Left colon (tissue), 2 donors: ENCODE data around the gene SFMBT2. TPM values are rescaled to one million over a fixed set of nuclear protein-coding genes. Genes with fewer than 3 reads are reported as not detected.
A peak's percentile ranks its signal among the peaks of the same experiment; 100 is the strongest.

Experiments used
- ATAC-seq: fragments of 200-7000 bp; cut with Tn5 transposase; one replicate; pipeline ENCODE4 v1.9.1; 2020; ENCODE audit warnings: mild to moderate bottlenecking, moderate library complexity
- DNase-seq, 2 donors: peaks; one replicate each; pipeline ENCODE4 v3.0.0-alpha.2; 2020
- intact Hi-C, 2 donors: fragments of 100-400 bp; cut with DNase I in 1 of 2; cut with micrococcal nuclease in 1 of 2; formaldehyde crosslinking; loops; one replicate each; pipeline versions ENCODE4 v1.11.2 to v1.14.0; 2022; cut with DNase I, micrococcal nuclease
- total RNA-seq, 2 donors: library from RNA; stranded (reverse); fragmentation: NEBNext Ultra II Directional; extraction: Animal tissue kit (Norgen Biotek cat#: 25700); gene quantifications; one replicate each; pipeline ENCODE4 v1.2.1, GENCODE V29; 2021
- donor health status: DM: no; HTN: no; CAD: no.
- donor health status: DM: yes; HTN: yes; CAD: no.

The SFMBT2 gene
- total RNA-seq, 2 donors from 2014 or later: 3.4 to 7.5 TPM

DNA sequence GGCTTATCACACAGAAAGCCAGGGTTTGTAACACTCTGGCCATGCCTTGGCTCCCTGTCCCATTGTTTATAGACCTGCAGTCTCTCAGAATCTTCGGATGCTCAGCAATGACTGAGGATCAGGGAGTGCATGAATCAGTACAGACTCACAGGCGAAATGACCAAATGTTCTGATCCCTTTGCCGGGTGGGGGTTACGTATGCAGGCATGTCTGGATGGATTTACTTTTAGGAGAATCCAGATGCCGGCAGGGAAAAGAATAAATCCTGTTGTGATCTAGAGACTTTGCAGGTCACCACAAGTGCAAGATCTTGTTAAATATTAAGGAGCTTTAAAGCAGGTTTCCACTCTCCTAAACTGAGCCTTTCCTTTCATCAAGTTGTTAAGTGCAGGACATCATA is 149.5 kb downstream of the SFMBT2 start:
- no peak for DNase-seq
- intact Hi-C loops: loop anchor here in 1 of 2 donors (5.0 kb wide), 1 partner anchor 146 kb away; no protein-coding TSS in a partner anchor
- ATAC-seq: no peak

GRCh38 chr10:7260912-7261311 is 149.9 kb downstream of the SFMBT2 start:
- no peak for DNase-seq
- intact Hi-C loops: loop anchor here in 1 of 2 donors (5.0 kb wide), 1 partner anchor 146 kb away; no protein-coding TSS in a partner anchor
- ATAC-seq: no peak

DNA sequence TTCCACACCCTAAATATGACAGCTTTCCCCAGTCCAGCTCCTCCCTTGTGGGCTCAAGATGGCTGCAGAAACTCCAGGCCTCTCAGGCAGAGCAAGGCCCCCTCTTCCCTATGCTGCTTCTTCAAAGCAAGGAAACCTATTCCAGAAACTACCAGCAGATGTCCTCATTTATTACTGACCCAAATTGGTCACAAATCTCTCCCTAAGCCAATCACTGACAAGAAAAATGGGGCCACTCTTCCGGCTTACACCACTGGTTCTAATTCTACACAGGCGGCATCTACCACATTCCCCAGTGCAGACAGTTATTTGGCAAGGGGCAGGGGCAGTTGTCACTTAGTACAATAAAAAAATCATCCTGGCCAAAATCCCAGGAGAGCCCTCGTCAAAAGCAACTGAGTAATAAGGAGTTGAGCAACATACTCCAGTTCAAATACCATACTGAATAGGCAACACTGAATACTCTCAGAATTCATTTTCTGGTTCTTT is 150.4 kb downstream of the SFMBT2 start:
- intact Hi-C loops: loop anchor here in 1 of 2 donors (5.0 kb wide), 1 partner anchor 147 kb away; no protein-coding TSS in a partner anchor
- ATAC-seq (peak; percentile 44), DNase-seq (peak in 1 of 2 donors; percentile 40)

- ATAC-seq (peak; percentile 23), DNase-seq (peak in 1 of 2 donors; percentile 16)
- intact Hi-C loops: no loop called here
Observed at GRCh38 chr10:7258948-7259523, 151.8 kb downstream of the SFMBT2 start.

DNA sequence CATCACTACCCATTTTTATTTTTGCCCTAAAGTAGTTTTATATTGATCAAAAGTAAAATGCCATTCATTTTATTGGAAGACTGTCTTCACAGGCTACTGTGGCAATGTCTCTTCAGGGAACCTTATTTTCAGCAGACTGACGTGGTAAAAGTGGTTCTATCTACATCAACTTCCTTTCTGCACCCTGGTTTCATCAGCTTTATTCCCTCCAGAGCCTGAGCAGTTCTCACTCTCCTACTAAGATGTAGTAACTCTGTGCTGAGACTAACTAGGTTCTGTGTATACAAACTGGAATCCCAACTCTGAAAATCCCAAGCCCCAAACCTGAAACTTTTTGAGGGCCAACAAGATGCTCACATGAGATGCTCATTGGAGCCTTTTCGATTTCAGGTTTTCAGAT is 155.3 kb downstream of the SFMBT2 start:
- intact Hi-C loops: no loop called here
- ATAC-seq (no peak), DNase-seq (no peak)

DNA sequence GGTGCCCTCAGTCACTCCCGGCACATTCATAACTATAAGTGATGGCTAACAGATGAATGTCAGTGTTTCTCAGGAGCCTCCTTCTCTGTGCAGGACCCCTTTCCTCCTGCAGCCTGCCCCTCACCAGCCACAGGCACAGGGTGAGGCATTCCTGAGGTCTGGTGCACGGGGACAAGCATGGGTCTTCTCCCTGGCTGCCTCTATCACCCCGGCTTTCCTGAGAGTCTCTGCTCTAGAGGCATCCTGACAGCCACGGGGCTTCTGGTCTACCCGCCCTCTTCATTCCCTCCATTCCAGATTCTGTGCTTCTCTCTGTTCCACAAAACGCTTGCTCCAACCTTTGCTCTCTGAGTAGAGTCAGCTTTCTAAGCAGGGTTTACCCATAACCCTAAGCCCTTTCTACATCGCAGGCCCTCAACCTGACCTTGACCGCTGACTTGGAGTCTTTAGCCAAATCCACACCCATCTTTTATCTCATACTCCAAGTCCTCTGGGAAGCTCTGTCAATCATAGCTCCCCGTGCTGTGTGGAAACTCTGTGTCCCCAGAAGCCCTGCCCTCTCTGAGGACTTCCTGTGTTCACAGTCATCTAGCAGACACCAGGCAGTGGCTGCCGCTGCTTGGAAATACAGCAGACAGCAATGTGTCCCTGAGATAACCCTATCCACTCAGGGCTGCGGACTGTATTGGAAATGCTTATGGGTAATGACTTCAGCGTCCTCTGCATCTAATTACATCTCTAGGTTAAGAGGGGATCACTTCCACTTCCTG is 159.0 kb downstream of the SFMBT2 start:
- intact Hi-C loops: no loop called here
- no peak for ATAC-seq

DNA sequence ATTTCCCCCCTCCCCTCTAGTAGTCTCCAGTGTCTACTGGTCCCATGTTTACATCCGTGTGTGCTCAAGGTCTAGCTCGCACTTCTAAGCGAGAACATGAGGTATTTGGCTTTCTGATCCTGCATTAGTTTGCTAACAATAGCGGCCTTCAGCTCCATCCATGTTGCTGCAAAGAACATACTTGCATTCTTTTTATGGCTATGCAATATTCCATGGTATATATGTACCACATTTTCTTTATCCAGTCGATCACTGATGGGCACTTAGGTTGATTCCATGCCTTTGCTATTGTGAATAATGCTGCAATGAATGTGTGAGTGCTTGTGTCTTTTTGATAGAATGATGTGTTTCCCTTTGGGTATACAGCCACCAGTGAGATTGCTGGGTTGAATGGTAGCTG is 160.6 kb downstream of the SFMBT2 start:
- intact Hi-C loops: no loop called here

More for the DNA sequence above, 159.0 kb downstream of the SFMBT2 start:
- DNase-seq: no peak

GRCh38 chr10:7248585-7249164 is 162.2 kb downstream of the SFMBT2 start:
- intact Hi-C loops: no loop called here
- DNase-seq (no peak), ATAC-seq (no peak)

More for the DNA sequence above, 160.6 kb downstream of the SFMBT2 start:
- ATAC-seq (no peak), DNase-seq (no peak)

GRCh38 chr10:7248148-7248547 is 162.7 kb downstream of the SFMBT2 start:
- intact Hi-C loops: no loop called here
- ATAC-seq: no peak
- no peak for DNase-seq

GRCh38 chr10:7245505-7245904 is 165.3 kb downstream of the SFMBT2 start:
- ATAC-seq: no peak
- no peak for DNase-seq
- intact Hi-C loops: no loop called here

DNA sequence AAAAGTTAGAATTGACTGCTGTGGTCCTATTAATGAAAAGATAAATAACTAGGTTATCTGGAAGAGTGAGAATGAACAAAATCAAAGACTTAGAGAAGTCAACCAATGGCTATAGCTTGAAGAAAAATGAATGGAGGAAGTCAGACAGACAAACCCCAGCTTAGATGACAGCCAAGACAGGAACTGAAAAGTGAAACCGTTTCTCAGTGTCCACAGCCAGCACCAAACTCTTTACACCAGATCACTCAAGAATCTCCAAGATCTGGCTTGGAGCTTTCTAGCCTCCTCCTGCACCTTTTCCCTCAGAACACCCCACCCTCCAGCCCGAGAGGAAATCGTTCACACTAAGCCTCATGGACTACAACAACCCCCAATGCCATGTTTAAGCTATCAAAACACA is 167.0 kb downstream of the SFMBT2 start:
- intact Hi-C loops: no loop called here
- ATAC-seq: no peak

GRCh38 chr10:7243139-7243538 is 167.7 kb downstream of the SFMBT2 start:
- no peak for ATAC-seq
- intact Hi-C loops: no loop called here
- no peak for DNase-seq

More for the DNA sequence above, 167.0 kb downstream of the SFMBT2 start:
- DNase-seq: no peak

GRCh38 chr10:7239312-7239985 is 171.4 kb downstream of the SFMBT2 start:
- ATAC-seq (no peak), DNase-seq (no peak)
- intact Hi-C loops: no loop called here

DNA sequence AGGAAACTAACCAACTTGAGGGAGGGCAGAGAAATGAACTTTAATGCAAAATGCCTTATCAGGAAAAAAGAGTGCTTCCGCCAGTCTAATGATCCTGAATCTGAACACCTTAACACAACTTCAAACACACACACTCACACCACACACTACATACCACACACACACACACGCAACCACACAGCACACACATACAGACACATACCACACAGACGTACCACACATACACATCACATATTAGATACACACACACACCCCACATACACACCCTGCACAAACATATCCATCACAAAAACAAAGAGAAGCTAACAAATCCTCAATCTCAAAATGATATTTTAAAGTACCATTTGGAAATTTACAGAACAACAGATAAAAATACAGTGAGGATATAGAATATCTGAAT is 175.5 kb downstream of the SFMBT2 start:
- intact Hi-C loops: no loop called here
- DNase-seq: no peak
- no peak for ATAC-seq

DNA sequence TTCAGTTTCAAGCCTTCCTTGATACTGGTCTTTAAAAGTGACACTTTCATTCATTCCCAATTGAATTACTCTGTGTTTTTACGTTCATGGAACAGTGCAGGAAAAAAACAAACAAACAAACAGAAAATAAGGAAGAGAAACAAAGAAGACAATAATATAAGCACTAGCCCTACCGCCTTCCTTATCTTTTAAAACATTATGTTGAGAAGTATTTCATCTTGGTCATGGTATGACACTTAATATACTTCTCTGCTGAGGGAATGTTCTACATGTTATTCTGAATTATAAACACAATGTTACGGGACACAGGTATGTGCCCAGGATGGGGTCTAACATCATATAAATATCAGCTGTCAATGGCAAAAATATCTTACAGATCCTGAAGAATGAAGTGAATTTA is 176.7 kb downstream of the SFMBT2 start:
- DNase-seq: no peak
- intact Hi-C loops: no loop called here
- ATAC-seq: no peak

GRCh38 chr10:7233259-7233991 is 177.4 kb downstream of the SFMBT2 start:
- intact Hi-C loops: no loop called here
- DNase-seq (no peak), ATAC-seq (no peak)

DNA sequence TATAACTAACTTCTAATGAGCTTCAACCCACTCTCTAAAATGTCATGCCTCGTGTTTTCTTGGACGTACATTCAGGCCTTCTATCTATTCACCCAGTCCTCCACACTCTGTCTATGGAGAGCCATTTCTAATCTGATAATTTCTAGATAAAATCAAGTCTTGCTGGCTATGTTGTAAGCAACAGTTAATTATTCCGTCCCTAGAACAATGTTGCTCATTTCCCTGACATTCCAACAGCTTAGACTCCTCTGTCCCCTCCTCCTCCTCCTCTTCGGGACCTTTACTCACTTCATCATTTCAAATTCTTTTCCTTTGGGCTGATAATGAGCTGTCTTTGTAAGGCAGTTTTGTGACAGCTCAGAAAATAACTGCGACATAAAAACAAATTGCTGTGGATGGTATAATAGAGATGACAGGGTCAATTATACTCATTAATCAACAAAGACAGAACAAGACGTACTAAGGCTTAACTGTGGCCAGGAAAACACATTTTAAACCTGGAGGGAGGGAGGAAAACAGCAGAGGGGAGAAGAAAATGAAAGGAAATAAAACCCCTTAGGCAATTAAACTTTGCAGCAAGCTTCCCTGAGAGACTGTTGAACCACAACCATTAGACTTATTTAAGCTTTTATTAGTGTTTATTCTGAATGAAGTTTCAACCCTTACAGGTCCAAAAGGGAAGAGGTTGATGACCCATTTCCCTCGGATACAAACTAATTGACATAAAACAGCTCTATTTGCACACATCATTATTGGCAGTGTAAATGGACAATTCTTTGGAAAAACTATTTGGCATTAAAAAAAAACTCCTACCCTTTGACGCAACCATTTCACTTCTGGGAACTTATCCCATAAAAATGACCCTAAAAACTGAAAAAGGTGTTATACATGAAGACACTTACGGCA is 179.1 kb downstream of the SFMBT2 start:
- DNase-seq: no peak

GRCh38 chr10:7230951-7231350 is 179.9 kb downstream of the SFMBT2 start:
- ATAC-seq: no peak
- DNase-seq: no peak
- intact Hi-C loops: no loop called here

More for the DNA sequence above, 179.1 kb downstream of the SFMBT2 start:
- no peak for ATAC-seq
- intact Hi-C loops: no loop called here
